HG02870 (cell line): ENCODE measurements around the gene EBF3.

Experiments
- ATAC-seq: cut with Tn5 transposase; IDR thresholded peaks from one replicate; pipeline ENCODE4 v1.9.1; 2021; ENCODE audit warnings: mild to moderate bottlenecking, moderate library complexity; ENCODE audit not compliant: unreplicated experiment

The EBF3 gene

DNA sequence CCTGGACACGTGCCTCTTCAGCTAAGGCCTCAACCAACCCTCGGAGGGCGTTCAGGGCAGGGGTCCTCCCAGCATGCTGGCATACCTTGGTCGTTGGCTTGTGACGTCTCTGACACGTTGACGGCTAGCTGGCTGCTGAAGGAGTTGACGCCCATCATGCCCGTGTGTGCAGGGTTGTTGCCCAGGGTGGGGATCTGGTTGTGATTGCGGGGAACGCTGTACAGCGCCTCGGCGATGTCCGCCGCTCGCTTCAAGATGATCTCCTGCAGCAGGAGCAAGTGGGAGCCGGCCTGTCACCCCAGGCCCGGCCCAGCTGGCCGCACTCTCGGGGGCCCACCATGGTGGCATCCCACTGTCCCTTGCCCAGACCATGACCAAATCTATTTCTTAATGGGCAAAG lies 122.0 kb downstream of the EBF3 start:
- no peak for ATAC-seq

GRCh38 chr10:129841590-129841989 lies 122.5 kb downstream of the EBF3 start:
- ATAC-seq = no peak

DNA sequence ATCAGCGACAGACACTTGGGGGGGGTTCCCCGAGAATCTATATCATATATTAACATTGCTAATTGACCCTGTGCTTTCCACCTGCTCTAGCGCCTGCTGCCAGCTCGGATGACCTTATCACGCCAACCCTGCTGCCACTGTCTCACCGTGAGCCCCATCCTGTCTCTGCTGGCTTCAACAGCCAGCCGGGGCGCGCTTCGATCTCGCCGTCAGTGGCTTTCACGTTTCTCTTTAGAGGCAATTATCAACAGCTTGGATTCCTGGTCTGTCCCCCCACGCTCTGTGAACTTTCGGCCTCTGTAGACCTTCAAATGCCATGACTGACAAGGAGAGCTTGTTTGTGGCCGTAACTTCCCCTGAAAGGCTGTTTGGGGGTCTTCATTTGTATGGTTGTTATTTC lies 123.0 kb downstream of the EBF3 start:
- ATAC-seq = no peak

DNA sequence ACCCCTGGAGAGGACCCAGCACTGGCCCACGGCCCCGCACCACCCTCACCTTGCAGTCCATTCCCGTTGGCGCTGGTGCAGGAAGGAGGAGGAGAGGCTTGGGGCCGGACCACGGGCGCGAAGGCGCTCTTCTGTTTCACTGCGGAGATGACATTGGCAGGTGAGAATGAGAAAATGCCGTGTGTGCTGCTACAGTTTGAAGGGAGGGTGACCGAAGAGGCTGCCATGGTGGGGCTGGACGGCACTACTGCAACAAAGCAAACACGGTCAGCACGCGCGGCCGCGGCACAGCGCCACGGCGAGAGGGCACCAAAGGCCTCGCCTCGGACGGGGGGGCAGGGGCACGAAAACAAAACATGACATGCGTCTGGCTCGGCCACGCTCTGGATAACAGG lies 123.9 kb downstream of the EBF3 start:
- ATAC-seq = no peak

GRCh38 chr10:129839285-129840195 lies 124.5 kb downstream of the EBF3 start:
- ATAC-seq = no peak

GRCh38 chr10:129838794-129839193 lies 125.3 kb downstream of the EBF3 start:
- ATAC-seq = no peak

DNA sequence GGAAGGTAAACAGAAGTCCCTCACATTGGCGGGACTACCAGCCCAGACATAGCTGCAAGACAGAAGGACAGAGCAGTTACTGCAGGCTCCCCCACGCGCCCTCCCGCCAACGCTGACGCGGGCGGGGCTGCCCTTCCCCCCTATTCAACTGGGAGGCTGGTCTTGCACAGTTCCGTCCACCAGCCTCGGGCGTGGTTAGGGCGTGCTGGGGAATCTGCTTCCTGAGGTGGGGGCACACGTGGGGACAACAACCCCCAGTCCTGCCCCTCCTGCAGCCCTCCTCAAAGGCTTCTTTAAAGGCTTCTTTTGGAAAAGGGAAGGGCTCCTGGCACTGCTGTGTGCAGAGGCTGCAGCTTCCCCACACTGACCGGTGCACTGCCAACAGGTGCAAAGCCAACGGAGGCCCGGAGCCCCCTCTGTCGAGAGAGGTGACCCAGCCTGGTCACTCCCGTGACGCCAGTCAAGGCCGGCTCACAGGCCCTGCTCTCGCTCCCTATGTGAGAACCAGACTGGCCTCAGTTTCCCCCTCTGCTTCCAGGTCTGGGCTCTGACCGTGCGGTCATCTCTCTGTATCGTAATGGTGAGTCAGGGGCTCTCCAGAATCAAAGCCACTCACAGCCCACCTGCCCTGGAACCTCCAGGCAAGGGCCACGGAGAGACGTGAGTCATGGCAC lies 126.0 kb downstream of the EBF3 start:
- no peak for ATAC-seq

- ATAC-seq = no peak
Measured at GRCh38 chr10:129836253-129836652, 127.8 kb downstream of the EBF3 start.

GRCh38 chr10:129833994-129834739 lies 129.9 kb downstream of the EBF3 start:
- no peak for ATAC-seq

GRCh38 chr10:129833468-129833950 lies 130.6 kb downstream of the EBF3 start:
- no peak for ATAC-seq

DNA sequence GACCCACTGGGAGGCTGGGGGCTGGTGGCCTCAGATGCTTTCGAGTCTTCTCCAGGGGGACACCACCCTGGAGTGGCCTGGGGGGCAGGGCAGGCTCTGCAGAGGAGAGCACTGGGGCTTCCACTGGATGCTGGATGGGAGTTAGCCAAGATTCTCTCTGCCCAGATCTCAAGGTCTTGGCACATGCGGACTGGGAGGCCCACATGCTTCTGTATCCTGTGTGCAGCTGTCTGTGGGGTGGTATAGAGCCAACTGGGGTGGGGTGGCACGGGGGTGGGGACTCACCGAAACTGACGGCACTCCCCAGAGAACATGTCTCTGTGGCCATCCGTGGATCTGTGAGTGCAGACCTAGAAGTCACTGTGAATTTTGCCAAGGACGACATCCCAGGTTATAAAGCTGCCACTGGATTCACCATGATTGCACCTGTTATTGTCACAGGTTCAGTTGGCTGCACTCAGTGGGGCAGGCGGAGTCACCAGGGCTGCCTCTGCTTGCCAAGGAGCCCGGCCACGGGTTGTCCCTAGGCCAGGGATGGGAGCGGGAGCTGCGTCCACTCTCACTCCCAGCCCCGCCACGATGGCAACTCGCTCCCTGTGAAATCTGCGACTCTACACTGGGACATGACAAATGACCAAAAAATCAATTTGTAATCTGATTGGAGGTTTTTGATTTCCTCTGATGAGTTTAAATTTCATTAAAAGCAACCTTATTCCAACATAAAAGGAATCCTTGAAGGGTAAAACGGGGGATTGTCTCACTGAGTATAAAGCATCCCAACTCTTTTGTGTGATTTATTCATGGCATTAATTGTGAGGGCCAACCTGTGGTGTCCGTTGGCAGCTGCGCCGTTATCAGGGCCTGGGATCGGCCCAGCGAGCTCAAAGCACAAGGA lies 131.3 kb downstream of the EBF3 start:
- no peak for ATAC-seq

DNA sequence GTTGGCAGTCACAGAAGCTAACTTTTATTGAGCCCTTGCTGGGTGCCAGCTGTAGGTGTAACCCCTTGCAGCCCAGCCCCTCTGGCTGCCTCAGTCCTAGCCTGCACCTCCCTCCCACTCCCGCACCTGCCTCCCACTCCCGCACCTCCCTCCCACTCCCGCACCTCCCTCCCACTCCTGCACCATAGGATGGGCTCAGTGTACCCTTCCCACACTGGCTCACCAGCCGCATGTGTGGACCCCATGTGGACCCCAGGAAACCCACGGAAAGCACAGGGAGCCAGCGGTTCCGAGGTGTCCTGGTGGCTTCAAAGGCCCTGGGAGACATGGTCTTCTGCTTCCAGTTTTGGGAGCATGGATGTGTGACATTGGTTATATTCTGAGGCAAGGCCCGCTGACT lies 132.9 kb downstream of the EBF3 start:
- no peak for ATAC-seq

GRCh38 chr10:129825826-129826225 lies 138.2 kb downstream of the EBF3 start:
- ATAC-seq = no peak

- ATAC-seq = no peak
Measured at GRCh38 chr10:129825221-129825620, 138.9 kb downstream of the EBF3 start.

DNA sequence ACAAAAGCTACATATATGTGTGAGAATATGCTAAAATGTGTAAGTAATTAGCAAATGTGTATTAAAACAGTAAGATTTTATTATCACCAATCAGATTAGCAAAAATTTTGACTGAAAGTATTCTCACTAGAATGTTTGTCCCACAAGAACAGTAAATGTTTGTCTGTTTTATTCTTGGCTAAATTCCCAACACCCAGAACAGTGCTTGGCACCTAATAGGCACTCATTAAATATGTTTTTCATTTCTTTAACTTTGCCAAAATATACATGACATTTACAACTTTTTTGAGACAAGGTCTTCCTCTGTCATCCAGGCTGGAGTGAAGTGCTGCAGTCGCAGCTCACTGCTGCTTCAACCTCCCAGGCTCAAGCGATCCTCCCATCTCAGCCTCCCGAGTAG lies 143.6 kb downstream of the EBF3 start:
- ATAC-seq = no peak

GRCh38 chr10:129816656-129817045 lies 147.4 kb downstream of the EBF3 start:
- ATAC-seq = no peak

GRCh38 chr10:129815898-129816655 lies 148.0 kb downstream of the EBF3 start:
- ATAC-seq = no peak

GRCh38 chr10:129814681-129815646 lies 149.1 kb downstream of the EBF3 start:
- no peak for ATAC-seq

GRCh38 chr10:129812398-129812797 lies 151.7 kb downstream of the EBF3 start:
- no peak for ATAC-seq
